GM21447 (cell line): Measurements from ENCODE around the gene TXNDC12.
"Not testable (repeated sequence)": the region's sequence is repeated elsewhere in the genome, so short reads cannot be mapped to it uniquely, and the experiment has no call there.

Experiments
- ATAC-seq: cut with Tn5 transposase; IDR thresholded peaks from one replicate; pipeline ENCODE4 v1.9.1; 2021; ENCODE audit not compliant: unreplicated experiment

Gene TXNDC12

GRCh38 chr1:52049337-52049736, 5.7 kb downstream of the TXNDC12 start:
- not testable (repeated sequence) for ATAC-seq

GRCh38 chr1:52045666-52046195, 9.3 kb downstream of the TXNDC12 start:
- ATAC-seq: not testable (repeated sequence)

- no peak for ATAC-seq
These were observed 9.8 kb downstream of the TXNDC12 start for GRCh38 chr1:52045236-52045635.

GRCh38 chr1:52041551-52042185, 13.3 kb downstream of the TXNDC12 start:
- no peak for ATAC-seq

- no peak for ATAC-seq
These were observed 17.1 kb downstream of the TXNDC12 start for GRCh38 chr1:52037909-52038308.

GRCh38 chr1:52037402-52037814, 17.6 kb downstream of the TXNDC12 start:
- no peak for ATAC-seq

- no peak for ATAC-seq
These were observed 21.0 kb downstream of the TXNDC12 start for GRCh38 chr1:52034050-52034384.

GRCh38 chr1:52033190-52034049, 21.6 kb downstream of the TXNDC12 start, which contains the start of gene KTI12:
KTI12 (minus strand) TSS chr1:52033810; CDS start chr1:52033761, 49 bp downstream.
- ATAC-seq: peak; percentile 83

GRCh38 chr1:52032785-52033131, 22.2 kb downstream of the TXNDC12 start:
- peak; percentile 47 for ATAC-seq

GRCh38 chr1:52032124-52032784, 22.7 kb downstream of the TXNDC12 start:
- ATAC-seq: peak; percentile 39

GRCh38 chr1:52028839-52029238, 26.2 kb downstream of the TXNDC12 start:
- not testable (repeated sequence) for ATAC-seq

GRCh38 chr1:52028328-52028727, 26.7 kb downstream of the TXNDC12 start:
- ATAC-seq: no peak

- ATAC-seq: no peak
These were observed 28.7 kb downstream of the TXNDC12 start for GRCh38 chr1:52026278-52026677.

- ATAC-seq: no peak
These were observed 32.9 kb downstream of the TXNDC12 start for GRCh38 chr1:52022133-52022532.

GRCh38 chr1:52008071-52008809, 46.8 kb downstream of the TXNDC12 start:
- no peak for ATAC-seq

GRCh38 chr1:52007215-52008002, 47.6 kb downstream of the TXNDC12 start:
- ATAC-seq: no peak

- not testable (repeated sequence) for ATAC-seq
These were observed 48.9 kb downstream of the TXNDC12 start for GRCh38 chr1:52006081-52006553.

GRCh38 chr1:52005548-52005947, 49.4 kb downstream of the TXNDC12 start:
- not testable (repeated sequence) for ATAC-seq

- no peak for ATAC-seq
These were observed 51.1 kb downstream of the TXNDC12 start for GRCh38 chr1:52003877-52004276.
